GM21447 (cell line): ENCODE measurements around the gene IBTK.
"Not testable (repeated sequence)": the region's sequence is repeated elsewhere in the genome, so short reads cannot be mapped to it uniquely, and the experiment has no call there.

Experiments used
- ATAC-seq: cut with Tn5 transposase; IDR thresholded peaks from one replicate; pipeline ENCODE4 v1.9.1; 2021; ENCODE audit not compliant: unreplicated experiment

The IBTK gene

DNA sequence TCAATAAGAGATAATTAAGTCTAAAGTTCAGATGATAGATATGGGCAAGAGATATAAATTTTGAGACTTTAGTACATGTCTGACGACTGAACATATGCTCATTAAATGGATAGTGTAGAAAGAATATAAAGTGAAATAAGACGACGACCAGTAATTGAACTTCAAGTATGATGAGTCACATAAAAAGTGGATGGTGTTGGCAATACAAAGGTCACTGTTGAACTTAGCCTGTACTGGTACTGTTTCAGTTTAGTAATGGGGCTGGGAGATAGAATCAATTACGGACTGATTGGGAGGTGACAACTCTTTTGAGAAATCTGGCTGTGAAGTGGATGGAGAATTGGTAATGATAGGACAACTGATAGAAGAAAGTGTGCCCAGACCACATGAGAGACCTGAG is 68.1 kb downstream of the IBTK start:
- ATAC-seq, result no peak

DNA sequence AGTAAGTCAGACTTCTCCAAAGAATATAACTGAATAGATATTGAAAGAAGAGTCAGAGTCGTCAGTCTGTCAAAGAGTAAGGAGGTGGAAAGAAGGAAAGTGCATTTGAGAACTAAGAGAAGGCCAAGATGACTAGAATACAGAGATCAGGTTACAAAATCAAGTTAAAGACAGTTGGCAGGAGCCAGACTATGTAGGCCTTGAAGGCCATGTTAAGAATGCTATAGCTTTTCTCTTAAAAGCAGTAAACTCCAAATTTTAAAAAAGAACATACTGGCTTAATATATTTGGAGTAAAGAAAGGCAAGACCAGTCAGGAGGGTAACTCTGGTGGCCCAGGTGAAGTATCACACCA is 68.8 kb downstream of the IBTK start:
- no peak for ATAC-seq

DNA sequence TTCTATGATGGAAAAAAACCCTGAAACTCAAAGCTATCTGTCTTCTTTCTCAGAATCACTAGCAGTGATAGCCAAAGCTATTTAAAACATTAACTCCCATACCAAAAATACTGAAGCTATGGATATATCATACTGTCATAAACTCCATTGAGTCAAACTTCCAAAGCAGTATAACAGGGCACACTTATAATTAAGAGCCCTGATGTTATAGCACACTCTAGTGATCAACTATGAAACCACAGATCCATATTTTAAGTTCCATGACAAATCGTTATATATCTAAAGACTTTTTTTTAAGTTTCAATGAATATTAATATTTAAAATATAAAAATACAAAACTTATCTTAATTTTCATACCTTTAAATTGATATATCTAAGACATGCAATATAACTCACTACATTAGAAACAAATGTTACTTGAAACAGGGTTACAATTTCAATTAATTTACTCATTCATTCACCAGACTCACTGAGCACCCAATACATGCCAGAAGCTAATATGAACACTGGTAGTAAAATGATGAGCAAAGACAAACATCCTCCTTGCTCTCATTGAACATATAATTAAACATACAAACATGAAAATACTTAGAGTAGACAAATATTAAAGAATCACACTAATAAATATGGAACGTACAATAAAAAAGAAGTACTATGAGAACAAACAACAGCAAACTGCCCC is 69.3 kb downstream of the IBTK start:
- ATAC-seq, result no peak

DNA sequence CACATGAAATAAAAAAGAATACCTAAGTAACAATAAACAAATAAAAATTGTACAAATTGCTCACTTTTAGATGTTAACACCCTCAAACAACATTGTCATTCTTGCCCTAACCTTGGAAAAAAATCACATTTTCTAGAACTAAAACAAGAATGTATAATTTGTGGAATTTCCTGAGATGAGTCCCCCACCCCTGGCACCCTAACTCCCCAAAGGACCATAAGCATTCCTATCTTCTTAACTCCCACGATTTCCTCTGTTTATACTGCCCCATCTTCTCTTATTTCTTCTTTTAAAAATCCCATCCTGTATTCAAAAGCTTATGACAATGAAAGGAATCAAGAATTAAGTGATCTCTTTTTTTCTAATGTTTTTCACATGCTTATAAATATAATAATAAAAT is 70.9 kb downstream of the IBTK start:
- no peak for ATAC-seq

DNA sequence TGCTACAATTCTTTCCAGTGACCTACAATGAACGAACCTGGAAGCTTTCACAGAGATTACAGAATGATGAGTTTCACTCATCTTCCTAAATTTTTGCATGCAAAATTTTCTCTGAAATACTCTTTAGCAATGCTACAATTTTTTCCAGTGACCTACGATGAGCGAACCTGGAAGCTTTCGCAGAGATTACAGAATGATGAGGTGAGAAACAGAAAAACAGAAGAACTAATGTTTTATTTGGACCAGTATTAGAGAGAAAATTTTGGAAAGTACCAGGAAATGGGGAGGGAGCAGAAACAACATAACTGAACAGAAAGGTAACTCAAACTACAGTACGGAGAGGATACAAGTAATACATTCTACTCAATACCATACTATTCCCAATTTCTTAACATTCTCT is 75.0 kb downstream of the IBTK start:
- no peak for ATAC-seq

DNA sequence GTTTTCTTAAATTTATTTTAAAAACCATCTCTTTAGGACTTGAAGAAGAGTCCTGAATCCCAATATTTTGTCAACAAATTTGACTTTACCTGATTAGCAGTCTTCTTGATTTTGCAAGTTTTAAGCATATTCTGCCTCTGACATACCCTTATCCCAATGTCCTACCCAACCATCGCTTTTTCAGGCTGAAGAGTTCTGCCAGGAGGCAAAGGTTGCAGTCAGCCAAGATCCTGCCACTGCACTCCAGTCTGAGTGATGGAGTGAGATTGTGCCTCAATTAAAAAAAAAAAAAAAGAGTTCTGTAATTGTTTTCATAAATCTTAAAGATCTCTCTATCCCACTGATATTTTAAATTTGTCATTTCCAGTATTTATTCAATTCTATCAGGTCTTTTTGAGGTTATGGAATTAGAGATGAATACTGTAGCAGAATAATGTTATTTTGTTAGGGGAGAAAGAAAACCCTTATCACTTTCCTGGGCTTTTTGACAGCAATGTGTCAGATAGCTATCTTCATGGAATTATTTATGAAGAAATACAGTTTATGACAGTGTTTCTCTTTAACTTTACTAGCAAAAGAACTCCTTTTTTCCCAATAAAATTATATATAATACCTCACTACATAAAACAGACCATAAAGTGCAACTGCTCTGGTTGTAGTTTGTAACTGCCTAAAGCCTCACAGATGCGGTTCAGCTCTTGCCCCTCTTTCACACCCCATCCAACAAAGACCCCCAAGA is 78.2 kb downstream of the IBTK start:
- no peak for ATAC-seq

DNA sequence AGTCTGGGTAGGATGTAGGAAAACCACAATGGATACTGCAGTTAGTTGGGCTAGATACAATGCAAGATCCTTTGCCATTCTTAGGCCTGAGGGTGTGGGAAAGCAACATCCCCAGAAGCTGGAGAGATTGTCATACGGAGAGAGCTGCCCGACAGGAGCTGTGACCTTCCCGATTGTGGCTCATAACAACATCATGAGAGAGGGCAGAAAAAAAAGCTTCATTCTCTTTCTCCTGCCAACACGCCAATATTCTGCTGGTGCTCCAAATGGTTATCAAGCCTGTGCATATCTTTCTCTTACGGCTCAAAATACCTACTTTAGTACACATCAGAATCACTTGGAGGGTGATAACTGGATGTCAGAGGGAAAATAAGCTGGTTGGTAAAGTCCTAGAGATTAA is 81.1 kb downstream of the IBTK start:
- ATAC-seq, result no peak

DNA sequence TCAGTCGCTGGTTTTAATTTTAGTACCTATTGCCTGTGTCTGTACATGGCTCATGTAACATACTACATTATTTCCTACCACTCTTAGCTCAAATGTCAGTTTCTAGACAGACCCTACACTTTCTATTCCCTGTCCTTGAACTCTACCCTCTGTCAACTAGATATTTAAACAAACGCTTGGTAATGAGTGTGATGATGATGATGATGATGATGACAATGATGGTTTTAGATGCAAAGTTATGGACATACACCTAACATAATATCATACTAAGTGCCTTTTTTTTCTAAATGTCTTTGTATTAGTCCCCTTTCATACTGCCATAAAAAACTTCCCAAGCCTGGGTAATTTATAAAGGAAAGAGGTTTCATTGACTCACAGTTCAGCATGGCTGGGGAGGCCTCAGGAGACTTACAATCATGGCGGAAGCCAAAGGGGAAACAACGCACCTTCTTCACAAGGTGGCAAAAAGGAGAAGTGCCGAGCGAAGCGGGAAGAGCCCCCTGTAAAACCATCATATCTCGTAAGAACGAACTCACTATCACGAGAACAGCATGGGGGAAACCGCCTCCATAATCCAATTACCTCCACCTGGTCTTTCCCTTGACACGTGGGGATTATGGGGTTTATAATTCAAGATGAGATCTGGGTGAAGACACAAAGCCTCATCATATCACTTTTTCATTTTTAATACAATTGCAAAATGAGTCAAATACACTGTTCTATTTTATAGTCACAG is 87.1 kb downstream of the IBTK start:
- ATAC-seq, result no peak

DNA sequence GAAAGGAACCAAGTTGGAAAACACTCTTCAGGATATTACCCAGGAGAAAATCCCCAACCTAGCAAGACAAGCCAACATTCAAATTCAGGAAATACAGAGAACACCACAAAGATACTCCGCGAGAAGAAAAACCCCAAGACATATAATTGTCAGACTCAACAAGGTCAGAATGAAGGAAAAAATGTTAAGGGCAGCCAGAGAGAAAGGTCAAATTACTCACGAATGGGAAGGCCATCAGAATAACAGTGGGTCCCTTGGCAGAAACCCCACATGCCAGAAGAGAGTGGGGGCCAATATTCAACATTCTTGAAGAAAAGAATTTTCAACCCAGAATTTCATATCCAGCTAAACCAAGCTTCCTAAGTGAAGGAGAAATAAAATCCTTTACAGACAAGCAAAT is 94.8 kb downstream of the IBTK start:
- ATAC-seq, result not testable (repeated sequence)

DNA sequence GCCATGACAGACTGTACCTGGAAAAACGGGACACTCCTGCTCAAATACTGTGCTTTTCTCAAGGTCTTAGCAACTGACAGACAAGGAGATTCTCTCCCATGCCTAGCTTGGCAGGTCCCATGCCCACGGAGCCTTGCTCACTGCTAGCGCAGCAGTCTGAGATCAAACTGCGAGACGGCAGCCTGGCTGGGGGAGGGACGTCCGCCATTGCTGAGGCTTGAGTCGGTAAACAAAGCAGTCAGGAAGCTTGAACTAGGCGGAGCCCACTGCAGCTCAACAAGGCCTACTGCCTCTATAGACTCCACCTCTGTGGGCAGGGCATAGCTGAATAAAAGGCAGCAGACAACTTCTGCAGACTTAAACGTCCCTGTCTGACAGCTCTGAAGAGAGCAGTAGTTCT is 96.4 kb downstream of the IBTK start:
- ATAC-seq, result not testable (repeated sequence)

DNA sequence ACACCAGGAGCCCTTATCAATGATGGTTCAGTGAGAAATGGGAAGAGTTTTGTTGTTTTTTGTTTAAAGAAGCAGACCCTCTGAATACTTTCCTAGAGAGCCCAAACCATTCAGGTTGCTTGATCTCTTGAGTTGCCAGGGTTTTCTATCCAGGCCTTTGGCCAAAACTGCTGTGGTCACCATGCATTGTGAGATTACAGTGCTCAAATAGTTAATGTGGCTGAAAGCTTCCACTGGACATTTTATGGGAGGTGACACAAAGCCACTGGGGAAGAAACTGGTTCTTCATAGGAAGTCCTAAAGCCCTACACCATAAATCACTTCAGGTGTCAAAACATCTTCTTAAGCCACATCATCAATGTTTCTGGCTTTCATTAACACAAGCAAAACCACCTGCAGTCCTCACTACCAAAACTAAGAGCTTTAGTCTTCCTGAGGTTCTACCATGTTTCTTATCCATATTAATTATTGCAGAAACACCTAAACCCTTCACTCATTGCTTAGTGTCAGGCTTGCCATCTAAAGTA is 101.6 kb downstream of the IBTK start:
- no peak for ATAC-seq

DNA sequence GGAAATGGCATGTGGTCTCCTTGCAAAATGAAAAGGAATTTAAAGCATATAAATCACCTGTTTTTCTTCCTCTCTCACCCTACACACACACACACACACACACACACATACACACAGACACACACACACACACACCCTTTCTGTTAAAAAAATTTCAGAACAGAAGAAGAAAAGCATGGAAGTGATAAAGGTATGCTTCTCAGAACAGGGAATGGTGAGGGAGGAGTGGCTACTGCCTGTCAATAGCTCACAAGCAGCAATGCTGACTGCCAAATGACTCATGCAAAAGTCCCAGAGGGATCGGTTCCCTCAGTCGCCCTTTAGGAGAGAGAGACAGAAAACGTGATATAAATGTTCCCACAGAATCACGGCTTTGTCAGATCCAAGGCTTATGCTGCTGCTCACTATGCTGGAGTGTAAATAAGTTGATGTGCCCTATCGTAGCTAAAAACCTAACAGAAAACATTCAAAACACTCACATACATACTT is 102.6 kb downstream of the IBTK start:
- no peak for ATAC-seq

DNA sequence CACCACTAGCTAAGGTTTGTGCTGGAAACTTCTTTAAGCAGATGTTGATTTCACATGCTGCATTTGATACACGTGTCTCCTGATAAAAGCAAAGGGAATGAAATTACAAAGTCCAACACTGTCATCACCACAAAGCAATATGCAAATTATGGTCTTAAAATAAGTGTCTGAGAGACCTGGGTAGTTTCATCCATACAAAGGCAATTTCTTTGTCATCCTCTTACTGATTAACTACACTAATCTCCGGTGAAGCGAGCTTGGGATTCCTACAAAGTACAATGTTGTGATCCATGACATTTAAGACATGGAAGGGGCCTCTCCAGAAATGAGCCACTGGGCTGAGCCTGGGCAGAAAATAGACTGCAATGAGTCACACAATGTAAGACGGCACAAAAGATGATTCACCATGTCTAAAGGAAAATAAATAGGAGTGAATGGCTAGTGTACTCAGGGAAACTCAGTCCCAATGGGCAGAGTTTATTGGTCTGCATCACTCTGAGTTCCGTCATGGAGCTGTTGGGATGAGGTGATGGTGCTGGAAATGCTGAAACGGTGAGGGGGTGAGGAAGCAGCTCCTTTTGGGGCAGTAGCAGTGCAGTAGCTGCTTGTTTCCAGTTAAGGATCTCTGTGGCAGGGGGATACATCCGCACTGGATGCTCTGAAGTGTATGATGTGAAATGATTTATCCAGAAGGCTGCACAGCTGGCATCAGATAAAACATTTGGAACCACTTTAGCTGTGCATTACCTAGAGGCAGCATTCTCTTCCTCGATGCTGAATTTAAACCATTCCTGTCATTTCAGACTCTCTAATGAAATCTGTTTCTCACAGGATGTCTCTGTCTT is 103.3 kb downstream of the IBTK start:
- peak; percentile 89 for ATAC-seq

DNA sequence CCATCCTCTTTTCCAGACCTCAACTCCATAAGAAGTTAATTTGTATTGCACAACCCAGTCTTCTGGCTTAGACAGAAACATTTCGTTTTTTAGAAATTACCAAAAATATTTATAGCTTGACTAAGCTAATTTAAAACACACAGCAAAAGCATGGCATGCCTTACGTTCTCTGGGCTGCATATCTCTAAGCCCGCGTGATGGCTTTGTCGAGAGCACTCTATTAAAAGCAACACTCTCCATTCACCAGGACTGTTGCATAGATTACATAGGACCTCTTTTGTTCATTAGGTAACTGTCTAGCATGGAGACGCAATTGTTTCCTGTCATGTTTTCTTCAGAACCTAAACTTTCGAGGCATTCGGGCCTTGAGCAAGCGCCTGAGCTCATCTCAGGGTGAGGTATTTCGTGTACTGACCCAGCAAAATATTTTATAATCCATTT is 104.5 kb downstream of the IBTK start:
- no peak for ATAC-seq

DNA sequence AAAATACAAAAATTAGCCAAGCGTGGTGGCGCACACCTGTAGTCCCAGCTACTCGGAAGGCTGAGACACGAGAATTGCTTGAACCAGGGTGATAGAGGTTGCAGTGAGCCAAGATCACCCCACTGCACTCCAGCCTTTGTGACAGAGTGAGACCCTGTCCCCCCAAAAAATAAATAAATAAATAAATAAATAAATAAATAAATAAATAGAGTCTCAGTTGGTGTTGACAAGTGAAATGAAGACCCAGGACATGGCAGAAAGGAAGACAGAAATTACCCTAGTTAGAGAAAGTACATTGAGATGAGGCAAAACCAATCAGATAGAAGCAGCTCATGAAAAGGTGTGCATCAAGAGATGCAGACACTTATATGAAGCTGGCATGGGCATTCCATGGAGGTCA is 105.0 kb downstream of the IBTK start:
- no peak for ATAC-seq

DNA sequence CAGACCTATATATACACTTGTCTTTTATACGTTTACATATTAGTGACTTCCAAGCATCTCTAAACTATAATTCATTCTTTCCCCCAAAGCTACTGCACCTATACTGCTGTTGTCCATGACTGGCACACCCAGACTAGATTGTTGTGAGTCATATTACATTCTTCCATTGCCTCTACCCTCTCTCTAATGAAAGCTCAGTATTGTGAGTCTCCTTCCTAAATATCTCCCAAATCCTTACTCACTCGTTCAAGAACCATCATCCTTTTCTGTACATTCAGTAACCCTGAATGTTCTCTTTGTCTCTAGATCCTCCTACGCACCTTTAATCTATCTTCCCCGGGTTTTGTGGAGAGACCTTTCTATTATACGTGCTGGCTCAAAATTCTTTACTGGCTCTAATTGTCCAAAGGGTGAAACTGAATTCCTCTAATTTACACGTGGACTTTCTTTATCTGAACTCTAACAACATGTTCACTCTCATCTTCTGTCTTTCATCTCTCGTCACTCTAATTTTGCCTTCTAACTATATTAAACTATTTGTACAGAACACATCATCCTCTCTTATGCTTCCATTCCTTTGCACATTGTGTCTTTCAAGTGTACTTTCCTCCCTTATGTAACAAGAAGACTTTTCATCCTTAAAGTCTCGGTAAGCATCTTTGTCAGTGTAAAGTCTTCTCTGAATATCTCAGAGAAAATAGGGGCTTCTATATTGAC is 109.3 kb downstream of the IBTK start:
- no peak for ATAC-seq

DNA sequence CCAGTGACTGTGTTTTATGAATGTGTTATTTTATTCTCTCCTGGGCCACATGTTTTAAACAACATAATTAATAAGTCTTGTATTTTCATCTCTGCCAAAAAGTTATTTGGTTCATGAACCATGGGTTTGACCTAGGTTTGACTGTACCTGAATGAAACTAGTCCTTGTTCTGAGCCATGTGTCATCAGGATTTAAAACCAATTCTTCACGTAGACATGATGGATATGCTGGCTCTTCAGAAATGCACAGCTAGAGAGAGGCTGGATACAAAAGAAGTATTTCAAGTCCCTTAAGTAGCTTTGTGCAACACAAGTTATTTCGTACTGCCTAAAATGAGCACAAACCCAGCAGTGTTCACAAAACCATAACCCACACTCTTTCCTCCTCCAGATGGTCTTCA is 116.1 kb downstream of the IBTK start:
- ATAC-seq, result no peak

DNA sequence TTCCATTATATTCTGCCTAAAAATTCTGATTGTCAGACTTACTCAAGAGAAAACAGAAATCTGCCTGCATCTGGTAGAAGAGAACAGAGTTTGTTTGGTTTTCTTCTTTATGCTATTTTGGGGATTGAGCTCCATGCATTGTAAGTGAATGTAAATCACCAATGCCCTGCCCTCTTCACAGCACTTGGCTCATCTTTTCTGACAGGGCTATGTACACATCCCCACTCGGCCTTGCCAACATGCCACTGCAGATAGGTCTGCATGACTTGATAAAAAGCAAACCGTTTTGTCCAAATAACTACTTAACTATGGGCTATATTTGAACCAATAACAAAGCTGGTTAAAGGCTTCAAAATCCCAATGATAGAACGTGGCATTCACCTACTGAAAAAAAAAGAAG is 117.7 kb downstream of the IBTK start:
- ATAC-seq, result no peak

DNA sequence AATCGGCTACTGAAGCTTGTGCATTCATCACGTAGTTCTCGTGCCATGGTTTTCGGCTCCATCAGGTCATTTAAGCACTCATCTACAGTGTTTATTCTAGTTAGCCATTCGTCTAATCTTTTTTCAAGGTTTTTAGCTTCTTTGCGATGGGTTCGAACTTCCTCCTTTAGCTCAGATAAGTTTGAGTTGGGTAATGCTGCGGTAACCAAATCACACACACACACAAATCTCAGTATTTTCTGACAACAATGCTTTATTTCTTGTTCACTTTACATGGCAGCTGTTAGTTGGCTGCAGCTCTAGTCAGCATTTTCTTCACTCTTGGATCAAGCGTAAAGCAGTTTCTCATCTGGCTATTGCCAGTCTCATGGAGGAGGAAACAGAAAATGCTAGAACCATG is 118.6 kb downstream of the IBTK start:
- ATAC-seq, result not testable (repeated sequence)

DNA sequence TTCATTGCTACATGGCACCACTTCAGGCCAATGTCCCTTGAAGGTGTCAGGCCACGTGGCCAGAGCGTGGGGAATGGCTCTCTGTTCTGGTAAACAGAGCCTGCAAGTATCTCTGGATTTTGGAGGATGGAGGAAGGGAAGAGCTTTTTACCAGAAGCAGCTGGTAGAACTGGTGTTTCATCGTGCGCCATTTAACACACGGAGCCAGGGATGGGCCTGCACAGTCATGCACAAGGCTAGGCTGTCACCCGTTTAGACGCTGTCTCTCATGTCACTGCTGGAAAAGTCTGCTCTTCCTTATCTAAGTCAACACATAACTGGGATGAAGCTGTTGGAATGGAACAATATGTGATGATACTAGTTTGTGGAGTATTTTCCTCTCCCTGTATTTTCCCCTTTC is 123.9 kb downstream of the IBTK start:
- ATAC-seq, result no peak
